ENCODE measurements around the gene MANSC1. TPM values are rescaled to one million over a fixed set of nuclear protein-coding genes. Genes with fewer than 3 reads are reported as not detected.

MANSC1 gene
- polyA plus RNA-seq, 1 donor (not counting 4 experiments of a cell fraction or from before 2014, with no cell fraction given) = 1.6 TPM

DNA sequence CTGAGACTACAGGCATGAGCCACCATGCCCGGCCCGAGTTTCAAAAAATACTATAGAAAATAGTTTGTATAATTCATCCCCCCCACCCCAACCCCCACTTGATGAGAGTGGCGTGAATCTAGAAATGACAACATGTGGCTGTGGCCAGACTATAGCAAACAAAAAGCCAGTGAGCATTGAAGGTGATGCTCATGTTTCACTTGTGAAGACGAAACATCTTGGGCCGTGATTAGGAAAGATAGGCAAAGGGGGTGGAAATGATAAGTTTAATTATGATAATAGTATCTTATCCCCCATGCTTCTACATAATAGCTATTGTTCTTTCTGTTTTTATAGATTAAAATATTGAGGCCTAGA is 15.4 kb upstream of the MANSC1 start:
- H2AFZ ChIP-seq (ENCODE audit: control insufficient read depth, low read length) = no peak overlapping the region
- H3K9me1 ChIP-seq (ENCODE audit: control insufficient read depth, extremely low read depth, insufficient read depth, low read length) = no peaks in the 10 kb centered on the region
- no peak for TF ChIP-seq EZH2 (IDR thresholded peaks at IDR 0.05; ENCODE audit: low read length)
- TF ChIP-seq, protein P1, sequence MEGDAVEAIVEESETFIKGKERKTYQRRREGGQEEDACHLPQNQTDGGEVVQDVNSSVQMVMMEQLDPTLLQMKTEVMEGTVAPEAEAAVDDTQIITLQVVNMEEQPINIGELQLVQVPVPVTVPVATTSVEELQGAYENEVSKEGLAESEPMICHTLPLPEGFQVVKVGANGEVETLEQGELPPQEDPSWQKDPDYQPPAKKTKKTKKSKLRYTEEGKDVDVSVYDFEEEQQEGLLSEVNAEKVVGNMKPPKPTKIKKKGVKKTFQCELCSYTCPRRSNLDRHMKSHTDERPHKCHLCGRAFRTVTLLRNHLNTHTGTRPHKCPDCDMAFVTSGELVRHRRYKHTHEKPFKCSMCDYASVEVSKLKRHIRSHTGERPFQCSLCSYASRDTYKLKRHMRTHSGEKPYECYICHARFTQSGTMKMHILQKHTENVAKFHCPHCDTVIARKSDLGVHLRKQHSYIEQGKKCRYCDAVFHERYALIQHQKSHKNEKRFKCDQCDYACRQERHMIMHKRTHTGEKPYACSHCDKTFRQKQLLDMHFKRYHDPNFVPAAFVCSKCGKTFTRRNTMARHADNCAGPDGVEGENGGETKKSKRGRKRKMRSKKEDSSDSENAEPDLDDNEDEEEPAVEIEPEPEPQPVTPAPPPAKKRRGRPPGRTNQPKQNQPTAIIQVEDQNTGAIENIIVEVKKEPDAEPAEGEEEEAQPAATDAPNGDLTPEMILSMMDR (optimal IDR thresholded peaks at IDR 0.05 in 1 of 3, IDR thresholded peaks at IDR 0.05 in 1 of 3, conservative IDR thresholded peaks at IDR 0.05 in 1 of 3; ENCODE audit: extremely low read depth in 1 of 3, insufficient read depth in 2 of 3, low read length in 3 of 3) = no peak
- no peak overlapping the region for H3K9ac ChIP-seq (ENCODE audit: control insufficient read depth, extremely low read depth, insufficient read depth, low read length)
- H4K20me1 ChIP-seq (ENCODE audit: control insufficient read depth, extremely low read depth, insufficient read depth, low read length) = no peaks in the 10 kb centered on the region
- no peaks in the 10 kb centered on the region for H3K79me2 ChIP-seq (ENCODE audit: control insufficient read depth, insufficient read depth, low read length)
- H3K9me3 ChIP-seq (ENCODE audit: control insufficient read depth, low read depth, low read length) = no peaks in the 10 kb centered on the region
- no peak overlapping the region for H3K27ac ChIP-seq (ENCODE audit: control insufficient read depth, insufficient read depth, low read length)
- H3K4me3 ChIP-seq (ENCODE audit: control insufficient read depth in 2 of 3, extremely low read depth in 1 of 3, insufficient read depth in 2 of 3, low read depth in 1 of 3, low read length in 3 of 3) = no peak overlapping the region
- H3K27me3 ChIP-seq (ENCODE audit: control insufficient read depth, extremely low read depth, insufficient read depth, low read length) = no peaks in the 10 kb centered on the region
- no peak for FAIRE-seq
- H3K4me2 ChIP-seq (ENCODE audit: control insufficient read depth, extremely low read depth, insufficient read depth, low read depth, low read length) = no peak overlapping the region
- dilution Hi-C loops (cut with MboI; ENCODE audit: extremely low pct_ligation_motif_present, low sequenced_read_pairs) = no loop called here
- DNase-seq (ENCODE audit: low read depth, low spot score) = no peak
- peaks cover 0 to 4% of the 10 kb centered on the region in 2 experiments for H3K36me3 ChIP-seq (ENCODE audit: control insufficient read depth in 2 of 2, extremely low read depth in 1 of 2, insufficient read depth in 2 of 2, low read length in 2 of 2)
- H3K4me1 ChIP-seq (ENCODE audit: control insufficient read depth, extremely low read depth, insufficient read depth, low read length) = no peaks in the 10 kb centered on the region

DNA sequence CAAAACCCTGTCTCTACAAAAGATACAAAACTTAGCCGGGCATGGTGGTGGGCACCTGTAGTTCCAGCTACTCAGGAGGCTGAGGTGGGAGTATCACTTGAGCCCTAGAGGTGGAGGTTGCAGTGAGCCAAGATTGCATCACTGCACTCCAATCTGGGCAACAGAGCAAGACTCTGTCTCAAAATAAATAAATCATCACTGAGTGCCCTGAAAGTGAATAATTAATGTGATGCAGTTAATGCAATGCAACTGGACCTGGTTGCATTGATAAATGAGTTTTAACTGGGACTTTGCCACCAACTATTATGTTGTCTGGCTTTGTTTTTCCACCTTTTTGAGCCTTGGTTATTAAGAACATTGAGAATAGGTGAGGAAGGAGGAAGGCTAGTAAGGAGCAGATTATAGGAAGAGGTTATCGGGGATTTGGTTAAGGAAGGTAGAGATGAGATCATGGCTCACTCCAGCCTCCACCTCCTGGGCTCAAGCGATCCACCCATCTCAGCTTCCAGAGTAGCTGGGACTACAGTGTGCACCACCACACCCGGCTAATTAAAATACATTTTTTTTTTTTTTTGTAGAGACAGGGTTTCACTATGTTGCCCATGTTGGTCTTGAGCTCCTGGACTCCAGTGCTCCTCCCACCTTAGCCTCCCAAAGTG is 14.9 kb upstream of the MANSC1 start:
- dilution Hi-C loops (cut with MboI; ENCODE audit: extremely low pct_ligation_motif_present, low sequenced_read_pairs) = no loop called here
- Histone ChIP-seq H3K27me3 (ENCODE audit: control insufficient read depth, extremely low read depth, insufficient read depth, low read length) (no peaks in the 10 kb centered on the region), H3K9ac (ENCODE audit: control insufficient read depth, extremely low read depth, insufficient read depth, low read length) (no peak overlapping the region), H3K9me3 (ENCODE audit: control insufficient read depth, low read depth, low read length) (no peaks in the 10 kb centered on the region), H3K79me2 (ENCODE audit: control insufficient read depth, insufficient read depth, low read length) (peaks cover 3% of the 10 kb centered on the region), H3K9me1 (ENCODE audit: control insufficient read depth, extremely low read depth, insufficient read depth, low read length) (no peaks in the 10 kb centered on the region), H3K27ac (ENCODE audit: control insufficient read depth, insufficient read depth, low read length) (no peak overlapping the region), H4K20me1 (ENCODE audit: control insufficient read depth, extremely low read depth, insufficient read depth, low read length) (no peaks in the 10 kb centered on the region), H3K4me1 (ENCODE audit: control insufficient read depth, extremely low read depth, insufficient read depth, low read length) (no peaks in the 10 kb centered on the region), H3K4me2 (ENCODE audit: control insufficient read depth, extremely low read depth, insufficient read depth, low read depth, low read length) (no peak overlapping the region), H3K4me3 (ENCODE audit: control insufficient read depth in 2 of 3, extremely low read depth in 1 of 3, insufficient read depth in 2 of 3, low read depth in 1 of 3, low read length in 3 of 3) (no peak overlapping the region), H2AFZ (ENCODE audit: control insufficient read depth, low read length) (no peak overlapping the region), H3K36me3 (ENCODE audit: control insufficient read depth in 2 of 2, extremely low read depth in 1 of 2, insufficient read depth in 2 of 2, low read length in 2 of 2) (peaks cover 0 to 4% of the 10 kb centered on the region in 2 experiments)
- DNase-seq (ENCODE audit: low read depth, low spot score) (no peak), FAIRE-seq (no peak)
- TF ChIP-seq EZH2 (IDR thresholded peaks at IDR 0.05; ENCODE audit: low read length) = no peak
- TF ChIP-seq, protein P1 (optimal IDR thresholded peaks at IDR 0.05 in 1 of 3, IDR thresholded peaks at IDR 0.05 in 1 of 3, conservative IDR thresholded peaks at IDR 0.05 in 1 of 3; ENCODE audit: extremely low read depth in 1 of 3, insufficient read depth in 2 of 3, low read length in 3 of 3) = no peak
